ENCODE results near the gene CDADC1. TPM values are rescaled to one million over a fixed set of nuclear protein-coding genes. Genes with fewer than 3 reads are reported as not detected.

Gene CDADC1
- polyA plus RNA-seq, 1 donor from 2014 or later, result 11.6 TPM

- Histone ChIP-seq H3K27ac (ENCODE audit: low read length) (no peak overlapping the region), H3K4me3 (ENCODE audit: low read length) (no peak overlapping the region), H3F3A (ENCODE audit: insufficient read depth, low read length, poor library complexity, severe bottlenecking) (no peaks in the 10 kb centered on the region), H3K9ac (ENCODE audit: low read length) (no peak overlapping the region), H3K79me2 (replicated peaks; ENCODE audit: insufficient read depth, low read length) (no peaks in the 10 kb centered on the region), H2AFZ (ENCODE audit: low read depth, low read length) (no peak overlapping the region), H3K36me3 (ENCODE audit: insufficient read depth, low read length) (no peaks in the 10 kb centered on the region), H3K27me3 (ENCODE audit: insufficient read depth, low read depth, low read length) (no peaks in the 10 kb centered on the region), H3K9me3 (ENCODE audit: low read length) (no peaks in the 10 kb centered on the region), H3K9me2 (ENCODE audit: insufficient read depth, low read length) (no peaks in the 10 kb centered on the region), H4K20me1 (ENCODE audit: insufficient read depth) (no peaks in the 10 kb centered on the region), H3K4me2 (ENCODE audit: low read length) (no peak overlapping the region)
- TF ChIP-seq RAD21 (conservative IDR thresholded peaks at IDR 0.05), result no peak
- no peak for TF ChIP-seq EZH2 (IDR thresholded peaks at IDR 0.05; ENCODE audit: borderline replicate concordance, insufficient read depth, low read length, poor library complexity, severe bottlenecking)
- TF ChIP-seq POLR2AphosphoS5 (IDR thresholded peaks at IDR 0.05), result no peak
- TF ChIP-seq MXI1 (conservative IDR thresholded peaks at IDR 0.05; ENCODE audit: poor library complexity, severe bottlenecking), result no peak
- TF ChIP-seq EP300 (conservative IDR thresholded peaks at IDR 0.05; ENCODE audit: poor library complexity, severe bottlenecking), result no peak
- TF ChIP-seq TAF1 (IDR thresholded peaks at IDR 0.05; ENCODE audit: low read depth), result no peak
- no peak for TF ChIP-seq REST (IDR thresholded peaks at IDR 0.05; ENCODE audit: borderline replicate concordance)
- no peak for TF ChIP-seq SMC3 (conservative IDR thresholded peaks at IDR 0.05; ENCODE audit: poor library complexity)
- no peak for TF ChIP-seq CTCF (IDR thresholded peaks at IDR 0.05; ENCODE audit: poor library complexity, severe bottlenecking)
Observed at GRCh38 chr13:49341517-49341916, 93.8 kb downstream of the CDADC1 start.

DNA sequence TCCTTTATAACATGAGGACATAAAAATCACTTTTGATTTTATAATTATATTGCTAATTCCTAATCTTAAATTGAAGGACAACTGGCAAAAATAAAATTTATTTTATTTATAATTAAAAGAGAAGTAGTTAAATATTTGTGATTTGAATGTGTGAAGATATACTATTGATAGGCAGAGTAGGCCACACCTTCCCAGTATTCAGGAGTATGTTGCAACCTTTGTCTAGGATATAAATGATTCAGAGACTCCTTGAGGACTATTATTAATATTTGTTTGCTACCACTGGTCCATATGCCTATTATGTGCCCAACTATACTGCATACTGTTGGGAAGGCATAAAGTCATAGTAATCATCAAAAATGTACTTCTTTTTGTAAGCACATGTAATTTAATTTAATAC lies 94.2 kb downstream of the CDADC1 start:
- Histone ChIP-seq H3K36me3 (ENCODE audit: insufficient read depth, low read length) (no peaks in the 10 kb centered on the region), H3K27me3 (ENCODE audit: insufficient read depth, low read depth, low read length) (no peaks in the 10 kb centered on the region), H2AFZ (ENCODE audit: low read depth, low read length) (no peak overlapping the region), H4K20me1 (ENCODE audit: insufficient read depth) (no peaks in the 10 kb centered on the region), H3K9ac (ENCODE audit: low read length) (no peak overlapping the region), H3K27ac (ENCODE audit: low read length) (no peak overlapping the region), H3K79me2 (replicated peaks; ENCODE audit: insufficient read depth, low read length) (no peaks in the 10 kb centered on the region), H3K9me2 (ENCODE audit: insufficient read depth, low read length) (no peaks in the 10 kb centered on the region), H3F3A (ENCODE audit: insufficient read depth, low read length, poor library complexity, severe bottlenecking) (no peaks in the 10 kb centered on the region), H3K4me2 (ENCODE audit: low read length) (no peak overlapping the region), H3K4me3 (ENCODE audit: low read length) (no peak overlapping the region), H3K9me3 (ENCODE audit: low read length) (no peaks in the 10 kb centered on the region)
- TF ChIP-seq POLR2AphosphoS5 (IDR thresholded peaks at IDR 0.05) (no peak), EP300 (conservative IDR thresholded peaks at IDR 0.05; ENCODE audit: poor library complexity, severe bottlenecking) (no peak), RAD21 (conservative IDR thresholded peaks at IDR 0.05) (no peak), REST (IDR thresholded peaks at IDR 0.05; ENCODE audit: borderline replicate concordance) (no peak), MXI1 (conservative IDR thresholded peaks at IDR 0.05; ENCODE audit: poor library complexity, severe bottlenecking) (no peak), CTCF (IDR thresholded peaks at IDR 0.05; ENCODE audit: poor library complexity, severe bottlenecking) (no peak), SMC3 (conservative IDR thresholded peaks at IDR 0.05; ENCODE audit: poor library complexity) (no peak), EZH2 (IDR thresholded peaks at IDR 0.05; ENCODE audit: borderline replicate concordance, insufficient read depth, low read length, poor library complexity, severe bottlenecking) (no peak)

Measured in neural cell (in vitro differentiated cells).